CD4-positive, CD25-positive, alpha-beta regulatory T cell (primary cell): ENCODE measurements around the gene C14orf180. TPM values are rescaled to one million over a fixed set of nuclear protein-coding genes. Genes with fewer than 3 reads are reported as not detected.

Source experiments
- ATAC-seq, 2 donors: fragments of 150-1000 bp; cut with Tn5 transposase; one replicate each; pipeline ENCODE4 v1.10.0; 2021; ENCODE audit warnings: low read depth in 2 of 2, moderate number of reproducible peaks in 2 of 2, moderate library complexity in 1 of 2
- DNase-seq, 3 donors: peaks; one replicate each; pipeline versions ENCODE4 v3.0.0 to v3.0.0-alpha.2; 2012 to 2022; ENCODE audit warnings: mixed read lengths in 1 of 3
- H3K27ac ChIP-seq: one replicate; pipeline ENCODE4 v1.7.0; 2013; ENCODE audit warnings: mild to moderate bottlenecking, low read length; ENCODE audit not compliant: insufficient read depth, poor library complexity, severe bottlenecking
- H3K27me3 ChIP-seq: one replicate; pipeline ENCODE4 v1.7.0; 2013; ENCODE audit warnings: low read length; ENCODE audit not compliant: control insufficient read depth, insufficient read depth
- H3K36me3 ChIP-seq: one replicate; pipeline ENCODE4 v1.7.0; 2013; ENCODE audit warnings: mild to moderate bottlenecking, low read length, moderate library complexity; ENCODE audit not compliant: control insufficient read depth, insufficient read depth
- H3K4me1 ChIP-seq: 2 replicates; pipeline ENCODE4 v1.7.0; 2013; ENCODE audit warnings: mild to moderate bottlenecking, low read length; ENCODE audit not compliant: insufficient read depth, control insufficient read depth, poor library complexity, severe bottlenecking
- H3K4me3 ChIP-seq: one replicate; pipeline ENCODE4 v1.7.0; 2013; ENCODE audit warnings: low read depth, mild to moderate bottlenecking, low read length, moderate library complexity
- H3K9me3 ChIP-seq, 2 experiments: 1 replicate in 1 of 2; 2 replicates in 1 of 2; pipeline ENCODE4 v1.7.0; 2013; ENCODE audit warnings: low read length in 2 of 2, mild to moderate bottlenecking in 1 of 2, moderate library complexity in 1 of 2; ENCODE audit not compliant: control insufficient read depth in 2 of 2
- H3K27ac Mint-ChIP-seq, 3 donors: one replicate each; pipeline ENCODE4 v1.8.0; 2020 to 2022; ENCODE audit warnings: mild to moderate bottlenecking in 3 of 3, mixed read lengths in 3 of 3, moderate library complexity in 2 of 3
- H3K27me3 Mint-ChIP-seq: one replicate; pipeline ENCODE4 v1.8.0; 2022; ENCODE audit warnings: mild to moderate bottlenecking, mixed read lengths
- H3K36me3 Mint-ChIP-seq: one replicate; pipeline ENCODE4 v1.8.0; 2020; ENCODE audit warnings: mixed read lengths
- H3K4me1 Mint-ChIP-seq, 4 donors: one replicate each; pipeline ENCODE4 v1.8.0; 2020 to 2022; ENCODE audit warnings: mixed read lengths in 4 of 4, mild to moderate bottlenecking in 1 of 4
- H3K4me3 Mint-ChIP-seq, 4 donors: one replicate each; pipeline ENCODE4 v1.8.0; 2020 to 2022; ENCODE audit warnings: mild to moderate bottlenecking in 4 of 4, mixed read lengths in 4 of 4, moderate library complexity in 3 of 4
- H3K9me3 Mint-ChIP-seq, 7 donors: one replicate each; pipeline ENCODE4 v1.8.0; 2020 to 2022; ENCODE audit warnings: mixed read lengths in 7 of 7, mild to moderate bottlenecking in 3 of 7, moderate library complexity in 2 of 7
- polyA plus RNA-seq, 4 donors: library from polyadenylated mRNA; unstranded; fragments of 300-500 nt; fragmentation: Illumina TruSeq; gene quantifications; one replicate each; pipeline ENCODE4 v1.2.3, GENCODE V29; 2021
- total RNA-seq: library from RNA; stranded (reverse); gene quantifications from one replicate; pipeline ENCODE4 v1.2.3, GENCODE V29; 2022

The C14orf180 gene
- total and polyA plus RNA-seq, 5 donors from 2014 or later = not detected

GRCh38 chr14:104595911-104596450 lies 16.4 kb downstream of the C14orf180 start:
- H3K4me1 Mint-ChIP-seq = peaks cover 0 to 4% (median under 1%) of the 10 kb centered on the region in 4 donors
- no peaks in the 10 kb centered on the region for H3K27me3 ChIP-seq
- no peak overlapping the region for H3K4me3 ChIP-seq
- H3K4me1 ChIP-seq = no peaks in the 10 kb centered on the region
- ATAC-seq (no peak), DNase-seq (no peak)
- H3K36me3 Mint-ChIP-seq = no peaks in the 10 kb centered on the region
- no peaks in the 10 kb centered on the region for H3K36me3 ChIP-seq
- H3K9me3 ChIP-seq = no peaks in the 10 kb centered on the region
- H3K9me3 Mint-ChIP-seq = no peaks in the 10 kb centered on the region
- no peak overlapping the region for H3K27ac Mint-ChIP-seq
- no peak overlapping the region for H3K4me3 Mint-ChIP-seq
- no peak overlapping the region for H3K27ac ChIP-seq
- H3K27me3 Mint-ChIP-seq = peaks cover 12% of the 10 kb centered on the region

GRCh38 chr14:104596451-104596918 lies 16.9 kb downstream of the C14orf180 start:
- no peaks in the 10 kb centered on the region for H3K9me3 ChIP-seq
- Mint-ChIP-seq H3K27me3 (peaks cover 12% of the 10 kb centered on the region), H3K4me3 (no peak overlapping the region), H3K36me3 (no peaks in the 10 kb centered on the region), H3K9me3 (no peaks in the 10 kb centered on the region), H3K27ac (no peak overlapping the region), H3K4me1 (peaks cover 0 to 4% (median under 1%) of the 10 kb centered on the region in 4 donors)
- DNase-seq = no peak
- H3K27ac ChIP-seq = no peak overlapping the region
- no peaks in the 10 kb centered on the region for H3K36me3 ChIP-seq
- no peak overlapping the region for H3K4me3 ChIP-seq
- H3K4me1 ChIP-seq = no peaks in the 10 kb centered on the region
- H3K27me3 ChIP-seq = no peaks in the 10 kb centered on the region
- no peak for ATAC-seq

GRCh38 chr14:104596927-104597351 lies 17.4 kb downstream of the C14orf180 start:
- Mint-ChIP-seq H3K4me3 (no peak overlapping the region), H3K9me3 (no peaks in the 10 kb centered on the region), H3K27ac (no peak overlapping the region), H3K27me3 (peaks cover 12% of the 10 kb centered on the region), H3K36me3 (no peaks in the 10 kb centered on the region), H3K4me1 (peaks cover 0 to 4% (median under 1%) of the 10 kb centered on the region in 4 donors)
- ATAC-seq (no peak), DNase-seq (no peak)
- Histone ChIP-seq H3K4me1 (no peaks in the 10 kb centered on the region), H3K36me3 (no peaks in the 10 kb centered on the region), H3K9me3 (no peaks in the 10 kb centered on the region), H3K27ac (no peak overlapping the region), H3K27me3 (no peaks in the 10 kb centered on the region), H3K4me3 (no peak overlapping the region)

- H3K27ac ChIP-seq = no peak overlapping the region
- no peaks in the 10 kb centered on the region for H3K36me3 ChIP-seq
- no peak for ATAC-seq
- H3K4me3 ChIP-seq = no peak overlapping the region
- H3K4me1 Mint-ChIP-seq = peaks cover 0 to 4% (median under 1%) of the 10 kb centered on the region in 4 donors
- H3K9me3 Mint-ChIP-seq = no peaks in the 10 kb centered on the region
- no peak for DNase-seq
- H3K27ac Mint-ChIP-seq = no peak overlapping the region
- H3K9me3 ChIP-seq = no peaks in the 10 kb centered on the region
- H3K27me3 Mint-ChIP-seq = peaks cover 12% of the 10 kb centered on the region
- H3K4me1 ChIP-seq = no peaks in the 10 kb centered on the region
- H3K36me3 Mint-ChIP-seq = no peaks in the 10 kb centered on the region
- no peak overlapping the region for H3K4me3 Mint-ChIP-seq
- H3K27me3 ChIP-seq = no peaks in the 10 kb centered on the region
Measured at GRCh38 chr14:104597576-104597975, 18.0 kb downstream of the C14orf180 start.

- Mint-ChIP-seq H3K36me3 (no peaks in the 10 kb centered on the region), H3K27ac (no peak overlapping the region), H3K4me3 (no peak overlapping the region), H3K9me3 (no peaks in the 10 kb centered on the region), H3K4me1 (peaks cover 0 to 4% (median under 1%) of the 10 kb centered on the region in 4 donors), H3K27me3 (peaks cover 12% of the 10 kb centered on the region)
- Histone ChIP-seq H3K27ac (no peak overlapping the region), H3K36me3 (no peaks in the 10 kb centered on the region), H3K4me1 (no peaks in the 10 kb centered on the region), H3K9me3 (no peaks in the 10 kb centered on the region), H3K4me3 (no peak overlapping the region), H3K27me3 (no peaks in the 10 kb centered on the region)
- ATAC-seq (no peak), DNase-seq (no peak)
Measured at GRCh38 chr14:104598039-104598909, 18.7 kb downstream of the C14orf180 start.

- DNase-seq = no peak
- Mint-ChIP-seq H3K27me3 (peaks cover 16% of the 10 kb centered on the region), H3K27ac (no peak overlapping the region), H3K4me1 (peaks cover 0 to 4% (median under 1%) of the 10 kb centered on the region in 4 donors), H3K36me3 (no peaks in the 10 kb centered on the region), H3K9me3 (peaks cover 0 to 2% (median 0%) of the 10 kb centered on the region in 7 donors), H3K4me3 (no peak overlapping the region)
- Histone ChIP-seq H3K27me3 (no peaks in the 10 kb centered on the region), H3K4me1 (no peaks in the 10 kb centered on the region), H3K4me3 (no peak overlapping the region), H3K36me3 (no peaks in the 10 kb centered on the region), H3K27ac (no peak overlapping the region), H3K9me3 (no peaks in the 10 kb centered on the region)
- no peak for ATAC-seq
Measured at GRCh38 chr14:104598910-104599273, 19.3 kb downstream of the C14orf180 start.

DNA sequence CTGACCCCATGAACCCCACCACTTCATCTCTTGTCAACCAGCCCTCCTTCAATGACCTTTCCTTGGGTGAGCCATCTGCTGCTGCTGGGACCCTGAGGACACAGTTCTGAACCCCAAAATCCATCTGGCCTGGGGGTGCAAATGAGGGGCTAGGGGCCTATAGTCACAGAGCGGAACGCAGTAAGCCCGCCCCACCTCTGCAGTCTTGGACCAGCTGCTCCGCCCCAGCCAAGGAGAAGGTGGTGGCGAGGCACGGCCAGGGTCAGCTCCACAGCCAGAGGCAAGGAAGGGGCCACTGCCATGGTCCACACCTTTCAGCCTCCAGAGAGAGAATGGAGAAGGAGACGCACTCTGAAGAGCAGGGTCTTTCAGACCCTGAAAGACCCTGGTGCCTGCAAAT lies 19.9 kb downstream of the C14orf180 start:
- ATAC-seq (no peak), DNase-seq (no peak)
- no peaks in the 10 kb centered on the region for H3K36me3 Mint-ChIP-seq
- H3K9me3 Mint-ChIP-seq = peaks cover 0 to 2% (median 0%) of the 10 kb centered on the region in 7 donors
- no peak overlapping the region for H3K4me3 Mint-ChIP-seq
- Histone ChIP-seq H3K36me3 (no peaks in the 10 kb centered on the region), H3K4me3 (no peak overlapping the region), H3K27me3 (no peaks in the 10 kb centered on the region), H3K4me1 (peaks cover 4% of the 10 kb centered on the region), H3K9me3 (no peaks in the 10 kb centered on the region), H3K27ac (no peak overlapping the region)
- peaks cover 19% of the 10 kb centered on the region for H3K27me3 Mint-ChIP-seq
- peaks cover 0 to 4% (median 2%) of the 10 kb centered on the region in 4 donors for H3K4me1 Mint-ChIP-seq
- H3K27ac Mint-ChIP-seq = no peak overlapping the region
